ENCODE measurements around the gene SEMA5A. TPM values are rescaled to one million over a fixed set of nuclear protein-coding genes. Genes with fewer than 3 reads are reported as not detected.

Gene SEMA5A
- total RNA-seq, 1 experiment from 2014 or later, result 9.3 TPM

DNA sequence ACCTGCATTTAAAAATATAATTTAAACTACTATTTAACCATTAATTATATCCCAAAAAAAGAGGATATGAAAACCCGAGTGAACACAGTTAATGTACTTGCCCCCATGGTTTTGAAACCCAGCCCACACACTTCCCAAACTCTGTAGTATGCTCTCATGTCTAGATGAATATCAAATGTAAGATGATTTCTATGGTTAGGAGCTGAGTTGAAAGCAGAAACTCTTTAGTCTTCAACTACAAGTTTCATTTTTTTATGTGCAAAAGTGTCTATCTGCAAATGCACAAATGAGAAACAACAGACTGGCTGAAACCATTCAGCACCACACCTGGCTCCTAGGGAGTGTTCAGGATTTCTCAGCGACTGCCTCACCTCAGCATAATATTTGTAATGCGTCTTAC, 183.3 kb downstream of the SEMA5A start:
- no peak for DNase-seq (ENCODE audit: low spot score)
- ChIA-PET POLR2A (no interaction called here), CTCF (interaction anchor here (1.3 kb wide), 1 partner anchor 26 kb away, joined by 4 read pairs; no protein-coding TSS in a partner anchor)
- no peak for ATAC-seq
- TF ChIP-seq ZBTB21 (CRISPR knock-in tag; IDR thresholded peaks at IDR 0.05; ENCODE audit: borderline replicate concordance), result no peak
- TF ChIP-seq ZNF232 (CRISPR knock-in tag; IDR thresholded peaks at IDR 0.05), result no peak
- TF ChIP-seq SP1 (CRISPR knock-in tag; conservative IDR thresholded peaks at IDR 0.05), result no peak
- TF ChIP-seq SOX15 (CRISPR knock-in tag; IDR thresholded peaks at IDR 0.05), result no peak
- no peak for TF ChIP-seq ELF4 (CRISPR knock-in tag; IDR thresholded peaks at IDR 0.05; ENCODE audit: low read depth)
- TF ChIP-seq ZNF263 (CRISPR knock-in tag; IDR thresholded peaks at IDR 0.05; ENCODE audit: low read depth), result no peak
- TF ChIP-seq, protein P1, sequence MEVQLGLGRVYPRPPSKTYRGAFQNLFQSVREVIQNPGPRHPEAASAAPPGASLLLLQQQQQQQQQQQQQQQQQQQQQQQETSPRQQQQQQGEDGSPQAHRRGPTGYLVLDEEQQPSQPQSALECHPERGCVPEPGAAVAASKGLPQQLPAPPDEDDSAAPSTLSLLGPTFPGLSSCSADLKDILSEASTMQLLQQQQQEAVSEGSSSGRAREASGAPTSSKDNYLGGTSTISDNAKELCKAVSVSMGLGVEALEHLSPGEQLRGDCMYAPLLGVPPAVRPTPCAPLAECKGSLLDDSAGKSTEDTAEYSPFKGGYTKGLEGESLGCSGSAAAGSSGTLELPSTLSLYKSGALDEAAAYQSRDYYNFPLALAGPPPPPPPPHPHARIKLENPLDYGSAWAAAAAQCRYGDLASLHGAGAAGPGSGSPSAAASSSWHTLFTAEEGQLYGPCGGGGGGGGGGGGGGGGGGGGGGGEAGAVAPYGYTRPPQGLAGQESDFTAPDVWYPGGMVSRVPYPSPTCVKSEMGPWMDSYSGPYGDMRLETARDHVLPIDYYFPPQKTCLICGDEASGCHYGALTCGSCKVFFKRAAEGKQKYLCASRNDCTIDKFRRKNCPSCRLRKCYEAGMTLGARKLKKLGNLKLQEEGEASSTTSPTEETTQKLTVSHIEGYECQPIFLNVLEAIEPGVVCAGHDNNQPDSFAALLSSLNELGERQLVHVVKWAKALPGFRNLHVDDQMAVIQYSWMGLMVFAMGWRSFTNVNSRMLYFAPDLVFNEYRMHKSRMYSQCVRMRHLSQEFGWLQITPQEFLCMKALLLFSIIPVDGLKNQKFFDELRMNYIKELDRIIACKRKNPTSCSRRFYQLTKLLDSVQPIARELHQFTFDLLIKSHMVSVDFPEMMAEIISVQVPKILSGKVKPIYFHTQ (CRISPR knock-in tag; IDR thresholded peaks at IDR 0.05), result no peak
- TF ChIP-seq, protein P2, sequence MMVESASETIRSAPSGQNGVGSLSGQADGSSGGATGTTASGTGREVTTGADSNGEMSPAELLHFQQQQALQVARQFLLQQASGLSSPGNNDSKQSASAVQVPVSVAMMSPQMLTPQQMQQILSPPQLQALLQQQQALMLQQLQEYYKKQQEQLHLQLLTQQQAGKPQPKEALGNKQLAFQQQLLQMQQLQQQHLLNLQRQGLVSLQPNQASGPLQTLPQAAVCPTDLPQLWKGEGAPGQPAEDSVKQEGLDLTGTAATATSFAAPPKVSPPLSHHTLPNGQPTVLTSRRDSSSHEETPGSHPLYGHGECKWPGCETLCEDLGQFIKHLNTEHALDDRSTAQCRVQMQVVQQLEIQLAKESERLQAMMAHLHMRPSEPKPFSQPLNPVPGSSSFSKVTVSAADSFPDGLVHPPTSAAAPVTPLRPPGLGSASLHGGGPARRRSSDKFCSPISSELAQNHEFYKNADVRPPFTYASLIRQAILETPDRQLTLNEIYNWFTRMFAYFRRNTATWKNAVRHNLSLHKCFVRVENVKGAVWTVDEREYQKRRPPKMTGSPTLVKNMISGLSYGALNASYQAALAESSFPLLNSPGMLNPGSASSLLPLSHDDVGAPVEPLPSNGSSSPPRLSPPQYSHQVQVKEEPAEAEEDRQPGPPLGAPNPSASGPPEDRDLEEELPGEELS (CRISPR knock-in tag; IDR thresholded peaks at IDR 0.05), result no peak
- TF ChIP-seq, protein P3, sequence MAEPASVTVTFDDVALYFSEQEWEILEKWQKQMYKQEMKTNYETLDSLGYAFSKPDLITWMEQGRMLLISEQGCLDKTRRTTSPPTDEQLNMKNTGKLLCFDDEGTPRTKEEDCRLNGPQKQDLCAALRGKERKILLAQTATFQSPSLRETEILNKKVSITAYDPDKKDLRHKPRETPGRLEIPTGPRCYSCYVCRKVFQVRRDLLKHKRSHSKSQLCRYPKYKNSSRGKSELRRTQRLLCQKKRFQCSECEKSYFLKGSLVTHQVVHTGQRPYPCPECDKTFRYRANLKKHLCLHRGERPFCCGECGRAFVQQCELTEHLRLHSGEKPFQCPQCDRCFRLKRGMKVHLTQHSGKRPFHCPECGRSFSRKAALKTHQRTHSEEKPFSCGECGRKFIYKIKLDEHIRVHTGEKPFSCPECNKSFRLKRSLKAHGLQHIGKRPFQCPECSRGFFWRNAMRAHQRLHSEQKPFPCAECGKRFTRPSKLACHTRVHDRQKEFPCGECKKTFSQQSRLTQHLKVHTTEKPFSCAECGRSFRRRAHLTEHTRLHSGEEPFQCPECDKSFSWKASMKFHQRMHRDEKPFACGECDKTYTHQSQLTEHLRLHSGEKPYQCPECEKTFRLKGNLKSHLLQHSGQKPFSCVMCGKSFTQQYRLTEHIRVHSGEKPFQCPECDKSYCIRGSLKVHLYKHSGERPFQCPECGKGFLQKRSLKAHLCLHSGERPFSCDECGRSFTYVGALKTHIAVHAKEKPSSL (CRISPR knock-in tag; conservative IDR thresholded peaks at IDR 0.05), result no peak
- no peak for TF ChIP-seq ZNF219 (CRISPR knock-in tag; IDR thresholded peaks at IDR 0.05; ENCODE audit: borderline replicate concordance)
- TF ChIP-seq, protein P4, sequence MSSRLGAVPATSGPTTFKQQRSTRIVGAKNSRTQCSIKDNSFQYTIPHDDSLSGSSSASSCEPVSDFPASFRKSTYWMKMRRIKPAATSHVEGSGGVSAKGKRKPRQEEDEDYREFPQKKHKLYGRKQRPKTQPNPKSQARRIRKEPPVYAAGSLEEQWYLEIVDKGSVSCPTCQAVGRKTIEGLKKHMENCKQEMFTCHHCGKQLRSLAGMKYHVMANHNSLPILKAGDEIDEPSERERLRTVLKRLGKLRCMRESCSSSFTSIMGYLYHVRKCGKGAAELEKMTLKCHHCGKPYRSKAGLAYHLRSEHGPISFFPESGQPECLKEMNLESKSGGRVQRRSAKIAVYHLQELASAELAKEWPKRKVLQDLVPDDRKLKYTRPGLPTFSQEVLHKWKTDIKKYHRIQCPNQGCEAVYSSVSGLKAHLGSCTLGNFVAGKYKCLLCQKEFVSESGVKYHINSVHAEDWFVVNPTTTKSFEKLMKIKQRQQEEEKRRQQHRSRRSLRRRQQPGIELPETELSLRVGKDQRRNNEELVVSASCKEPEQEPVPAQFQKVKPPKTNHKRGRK (CRISPR knock-in tag; IDR thresholded peaks at IDR 0.05; ENCODE audit: borderline replicate concordance), result no peak
- no peak for TF ChIP-seq NR1H2 (CRISPR knock-in tag; IDR thresholded peaks at IDR 0.05)
- no peak for TF ChIP-seq ATF1 (CRISPR knock-in tag; IDR thresholded peaks at IDR 0.05)
- no peak for TF ChIP-seq NR3C1 (CRISPR knock-in tag; conservative IDR thresholded peaks at IDR 0.05; ENCODE audit: low read depth)
- TF ChIP-seq, protein P5, sequence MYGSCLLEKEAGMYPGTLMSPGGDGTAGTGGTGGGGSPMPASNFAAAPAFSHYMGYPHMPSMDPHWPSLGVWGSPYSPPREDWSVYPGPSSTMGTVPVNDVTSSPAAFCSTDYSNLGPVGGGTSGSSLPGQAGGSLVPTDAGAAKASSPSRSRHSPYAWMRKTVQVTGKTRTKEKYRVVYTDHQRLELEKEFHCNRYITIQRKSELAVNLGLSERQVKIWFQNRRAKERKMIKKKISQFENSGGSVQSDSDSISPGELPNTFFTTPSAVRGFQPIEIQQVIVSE (CRISPR knock-in tag; IDR thresholded peaks at IDR 0.05; ENCODE audit: borderline replicate concordance), result no peak
- TF ChIP-seq, protein P6, sequence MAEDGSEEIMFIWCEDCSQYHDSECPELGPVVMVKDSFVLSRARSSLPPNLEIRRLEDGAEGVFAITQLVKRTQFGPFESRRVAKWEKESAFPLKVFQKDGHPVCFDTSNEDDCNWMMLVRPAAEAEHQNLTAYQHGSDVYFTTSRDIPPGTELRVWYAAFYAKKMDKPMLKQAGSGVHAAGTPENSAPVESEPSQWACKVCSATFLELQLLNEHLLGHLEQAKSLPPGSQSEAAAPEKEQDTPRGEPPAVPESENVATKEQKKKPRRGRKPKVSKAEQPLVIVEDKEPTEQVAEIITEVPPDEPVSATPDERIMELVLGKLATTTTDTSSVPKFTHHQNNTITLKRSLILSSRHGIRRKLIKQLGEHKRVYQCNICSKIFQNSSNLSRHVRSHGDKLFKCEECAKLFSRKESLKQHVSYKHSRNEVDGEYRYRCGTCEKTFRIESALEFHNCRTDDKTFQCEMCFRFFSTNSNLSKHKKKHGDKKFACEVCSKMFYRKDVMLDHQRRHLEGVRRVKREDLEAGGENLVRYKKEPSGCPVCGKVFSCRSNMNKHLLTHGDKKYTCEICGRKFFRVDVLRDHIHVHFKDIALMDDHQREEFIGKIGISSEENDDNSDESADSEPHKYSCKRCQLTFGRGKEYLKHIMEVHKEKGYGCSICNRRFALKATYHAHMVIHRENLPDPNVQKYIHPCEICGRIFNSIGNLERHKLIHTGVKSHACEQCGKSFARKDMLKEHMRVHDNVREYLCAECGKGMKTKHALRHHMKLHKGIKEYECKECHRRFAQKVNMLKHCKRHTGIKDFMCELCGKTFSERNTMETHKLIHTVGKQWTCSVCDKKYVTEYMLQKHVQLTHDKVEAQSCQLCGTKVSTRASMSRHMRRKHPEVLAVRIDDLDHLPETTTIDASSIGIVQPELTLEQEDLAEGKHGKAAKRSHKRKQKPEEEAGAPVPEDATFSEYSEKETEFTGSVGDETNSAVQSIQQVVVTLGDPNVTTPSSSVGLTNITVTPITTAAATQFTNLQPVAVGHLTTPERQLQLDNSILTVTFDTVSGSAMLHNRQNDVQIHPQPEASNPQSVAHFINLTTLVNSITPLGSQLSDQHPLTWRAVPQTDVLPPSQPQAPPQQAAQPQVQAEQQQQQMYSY (CRISPR knock-in tag; IDR thresholded peaks at IDR 0.05), result no peak
- H3K27ac Mint-ChIP-seq, result no peak overlapping the region
- H3K36me3 Mint-ChIP-seq, result no peaks in the 10 kb centered on the region
- peaks cover 22% of the 10 kb centered on the region for H3K4me1 Mint-ChIP-seq
- peaks cover under 1% of the 10 kb centered on the region; the same call in 1 of the 2 replicates for H3K9me3 Mint-ChIP-seq
- no peaks in the 10 kb centered on the region for H3K27me3 Mint-ChIP-seq (ENCODE audit: low read depth)
- H3K4me3 Mint-ChIP-seq, result no peak overlapping the region

Measured in WTC11 (cell line).